GM23338 (cell line): ENCODE data around the gene TCERG1L.

ENCODE experiments used
- CTCF ChIP-seq, 2 experiments: fragments of 200-600 bp in 1 of 2; sonication (generic) in 1 of 2; conservative IDR thresholded peaks; 2 replicates each; pipeline versions ENCODE4 v1.5.1 to v1.6.1; 2016 to 2017; ENCODE audit warnings: antibody characterized with exemption in 2 of 2, low read depth in 2 of 2, mild to moderate bottlenecking in 2 of 2, moderate library complexity in 1 of 2
- EZH2phosphoT487 ChIP-seq: fragments of 200-600 bp; sonication (generic); IDR thresholded peaks from one replicate; pipeline ENCODE4 v1.8.1; 2018; ENCODE audit warnings: antibody characterized with exemption; ENCODE audit not compliant: unreplicated experiment

DNA sequence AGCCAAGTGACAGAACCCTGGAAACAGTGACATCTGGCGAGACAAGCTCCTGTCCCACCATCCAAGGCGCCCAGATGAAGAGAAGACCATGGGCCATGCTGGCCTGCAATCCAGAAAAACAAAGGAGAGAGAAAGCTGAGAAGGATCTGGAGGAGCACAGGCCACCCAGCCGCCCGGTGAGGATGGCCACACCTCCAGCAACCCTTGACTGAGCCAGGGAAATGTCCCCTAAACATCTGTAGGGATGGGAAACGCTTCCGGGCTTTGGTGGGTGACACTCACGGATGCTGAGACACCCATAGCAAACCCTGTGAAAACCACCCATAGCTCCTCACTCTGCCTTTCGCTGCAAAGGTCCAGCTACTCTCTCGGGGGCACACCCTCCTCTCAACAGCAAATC is 32.0 kb downstream of the TCERG1L start:
- TF ChIP-seq CTCF (conservative IDR thresholded peaks at IDR 0.05; ENCODE audit: low read depth in 2 of 2) (no peak), EZH2phosphoT487 (no peak)
